Tibial nerve (tissue), 4 donors: ENCODE measurements around the gene LAMB4. TPM values are rescaled to one million over a fixed set of nuclear protein-coding genes. Genes with fewer than 3 reads are reported as not detected.

ENCODE experiments used
- DNase-seq, 2 donors: peaks; one replicate each; pipeline ENCODE4 v3.0.0-alpha.2; 2019; ENCODE audit warnings: low spot score in 2 of 2
- H3K27ac ChIP-seq, 4 donors: fragments of 200-600 bp; sonication (generic) in 3 of 4; one replicate each; pipeline ENCODE4 v1.5.1; 2017 to 2019; ENCODE audit warnings: mild to moderate bottlenecking in 1 of 4
- H3K27me3 ChIP-seq, 2 donors: fragments of 200-600 bp; sonication (generic) in 1 of 2; one replicate each; pipeline versions ENCODE4 v1.5.1 to v1.6.0; 2017 to 2019
- H3K36me3 ChIP-seq, 3 donors: fragments of 200-600 bp; sonication (generic); one replicate each; pipeline ENCODE4 v1.5.1; 2018 to 2019
- H3K4me1 ChIP-seq, 4 donors: fragments of 200-600 bp; sonication (generic) in 3 of 4; one replicate each; pipeline ENCODE4 v1.5.1; 2017 to 2019
- H3K4me3 ChIP-seq, 4 donors: fragments of 200-600 bp; sonication (generic) in 3 of 4; one replicate each; pipeline ENCODE4 v1.5.1; 2017 to 2019; ENCODE audit warnings: mild to moderate bottlenecking in 1 of 4, moderate library complexity in 1 of 4
- H3K9me3 ChIP-seq, 4 donors: fragments of 200-600 bp; sonication (generic) in 3 of 4; one replicate each; pipeline ENCODE4 v1.5.1; 2017 to 2019
- EP300 ChIP-seq, 2 donors: sonication (generic); formaldehyde crosslinking; IDR thresholded peaks; one replicate each; pipeline ENCODE4 v1.6.1; 2017; ENCODE audit warnings: antibody characterized with exemption in 2 of 2, mild to moderate bottlenecking in 1 of 2
- POLR2A ChIP-seq, 2 donors: fragments of 450-650 bp; IDR thresholded peaks; one replicate each; pipeline ENCODE4 v1.6.1; 2017; ENCODE audit warnings: antibody characterized with exemption in 2 of 2, mild to moderate bottlenecking in 2 of 2, moderate library complexity in 2 of 2
- WGBS, 2 donors: methylation state at CpG; one replicate each; pipeline ENCODE4 v1.1.5; 2018; 5-methylcytosine and 5-hydroxymethylcytosine counted together
- total RNA-seq, 4 donors: library from RNA; depleted of rRNA; stranded (reverse); fragments of >200 nt; gene quantifications; one replicate each; pipeline ENCODE4 v1.1.0, GENCODE V29; 2016
- TF ChIP-seq, protein P1 (sequence below), 5 experiments: fragments of 200-600 bp in 3 of 5; fragments of 450-650 bp in 2 of 5; sonication (generic) in 3 of 5; IDR thresholded peaks; one replicate each; pipeline ENCODE4 v1.5.1; 2016 to 2019; ENCODE audit warnings: antibody characterized with exemption in 5 of 5, mild to moderate bottlenecking in 3 of 5, moderate library complexity in 2 of 5

LAMB4 gene
- total RNA-seq, 4 donors from 2014 or later = 0.22 to 1.2 (median 0.42) TPM; not detected in 1

- H3K36me3 ChIP-seq = no peaks in the 10 kb centered on the region
- H3K27me3 ChIP-seq = no peaks in the 10 kb centered on the region
- no peaks in the 10 kb centered on the region for H3K9me3 ChIP-seq
- DNase-seq = no peak
- no peaks in the 10 kb centered on the region for H3K4me1 ChIP-seq
- TF ChIP-seq, protein P1, sequence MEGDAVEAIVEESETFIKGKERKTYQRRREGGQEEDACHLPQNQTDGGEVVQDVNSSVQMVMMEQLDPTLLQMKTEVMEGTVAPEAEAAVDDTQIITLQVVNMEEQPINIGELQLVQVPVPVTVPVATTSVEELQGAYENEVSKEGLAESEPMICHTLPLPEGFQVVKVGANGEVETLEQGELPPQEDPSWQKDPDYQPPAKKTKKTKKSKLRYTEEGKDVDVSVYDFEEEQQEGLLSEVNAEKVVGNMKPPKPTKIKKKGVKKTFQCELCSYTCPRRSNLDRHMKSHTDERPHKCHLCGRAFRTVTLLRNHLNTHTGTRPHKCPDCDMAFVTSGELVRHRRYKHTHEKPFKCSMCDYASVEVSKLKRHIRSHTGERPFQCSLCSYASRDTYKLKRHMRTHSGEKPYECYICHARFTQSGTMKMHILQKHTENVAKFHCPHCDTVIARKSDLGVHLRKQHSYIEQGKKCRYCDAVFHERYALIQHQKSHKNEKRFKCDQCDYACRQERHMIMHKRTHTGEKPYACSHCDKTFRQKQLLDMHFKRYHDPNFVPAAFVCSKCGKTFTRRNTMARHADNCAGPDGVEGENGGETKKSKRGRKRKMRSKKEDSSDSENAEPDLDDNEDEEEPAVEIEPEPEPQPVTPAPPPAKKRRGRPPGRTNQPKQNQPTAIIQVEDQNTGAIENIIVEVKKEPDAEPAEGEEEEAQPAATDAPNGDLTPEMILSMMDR (IDR thresholded peaks at IDR 0.05) = no peak
- no peak for TF ChIP-seq EP300 (IDR thresholded peaks at IDR 0.05)
- TF ChIP-seq POLR2A (IDR thresholded peaks at IDR 0.05) = no peak
- H3K4me3 ChIP-seq = no peak overlapping the region
- WGBS, 2 donors = 89 to 90% methylated on average over 3 of the region's 3 CpGs
- no peak overlapping the region for H3K27ac ChIP-seq
Measured at GRCh38 chr7:108124820-108125219, 5.3 kb downstream of the LAMB4 start.

DNA sequence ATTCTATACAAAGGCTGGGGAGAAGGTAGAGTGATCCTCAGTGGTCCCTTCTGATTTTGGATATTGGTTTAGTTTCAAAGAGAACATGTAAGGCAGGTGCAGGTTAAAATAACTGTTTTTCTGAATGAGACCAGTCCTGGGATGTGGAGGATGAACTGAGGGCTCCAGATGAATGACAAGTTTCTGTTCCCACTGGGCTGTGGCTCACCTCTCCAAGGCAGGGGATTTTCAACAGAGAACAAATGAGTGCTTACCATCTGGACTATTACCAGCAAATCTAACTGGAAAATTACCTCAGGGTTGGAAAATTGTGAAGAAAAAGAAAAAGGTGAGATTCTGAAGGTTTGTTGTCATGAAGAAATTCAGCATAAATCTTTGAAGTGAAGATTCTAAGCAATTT is 8.0 kb downstream of the LAMB4 start:
- TF ChIP-seq POLR2A (IDR thresholded peaks at IDR 0.05) (no peak), EP300 (IDR thresholded peaks at IDR 0.05) (no peak)
- TF ChIP-seq, protein P1 (IDR thresholded peaks at IDR 0.05) = no peak
- no peak for DNase-seq
- Histone ChIP-seq H3K27me3 (no peaks in the 10 kb centered on the region), H3K27ac (no peak overlapping the region), H3K4me3 (no peak overlapping the region), H3K9me3 (no peaks in the 10 kb centered on the region), H3K36me3 (no peaks in the 10 kb centered on the region), H3K4me1 (no peaks in the 10 kb centered on the region)

- H3K27me3 ChIP-seq = no peaks in the 10 kb centered on the region
- H3K36me3 ChIP-seq = no peaks in the 10 kb centered on the region
- TF ChIP-seq POLR2A (IDR thresholded peaks at IDR 0.05) (no peak), EP300 (IDR thresholded peaks at IDR 0.05) (no peak)
- TF ChIP-seq, protein P1 (IDR thresholded peaks at IDR 0.05) = no peak
- no peaks in the 10 kb centered on the region for H3K4me1 ChIP-seq
- no peak for DNase-seq
- no peaks in the 10 kb centered on the region for H3K9me3 ChIP-seq
- H3K4me3 ChIP-seq = no peak overlapping the region
- no peak overlapping the region for H3K27ac ChIP-seq
- 57 to 60% methylated on average over 3 of the region's 3 CpGs for WGBS, 2 donors
Measured at GRCh38 chr7:108120933-108121332, 9.2 kb downstream of the LAMB4 start.

DNA sequence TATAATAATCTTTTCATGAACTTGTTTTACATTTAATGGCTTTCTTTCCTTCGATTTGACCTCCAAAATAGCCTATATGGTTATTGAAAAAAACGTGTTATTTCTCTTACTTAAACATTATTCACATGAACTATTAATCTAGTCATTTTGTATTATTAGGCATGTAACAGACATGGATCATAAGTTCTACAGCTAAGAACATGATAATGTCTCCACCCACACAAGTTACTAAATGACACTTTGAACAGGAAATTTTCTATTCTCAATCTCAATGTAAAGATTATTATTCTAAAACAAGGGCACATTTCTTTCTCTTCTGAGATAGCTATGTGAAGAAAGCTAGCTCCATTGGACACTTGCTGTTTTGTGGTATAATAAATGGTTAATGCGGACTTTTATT is 10.0 kb downstream of the LAMB4 start:
- Histone ChIP-seq H3K36me3 (no peaks in the 10 kb centered on the region), H3K9me3 (no peaks in the 10 kb centered on the region), H3K27ac (no peak overlapping the region), H3K4me1 (no peaks in the 10 kb centered on the region), H3K27me3 (no peaks in the 10 kb centered on the region), H3K4me3 (no peak overlapping the region)
- TF ChIP-seq EP300 (IDR thresholded peaks at IDR 0.05) = no peak
- TF ChIP-seq, protein P1 (IDR thresholded peaks at IDR 0.05) = no peak
- TF ChIP-seq POLR2A (IDR thresholded peaks at IDR 0.05) = no peak
- 62 to 67% methylated on average over 3 of the region's 3 CpGs for WGBS, 2 donors
- no peak for DNase-seq

DNA sequence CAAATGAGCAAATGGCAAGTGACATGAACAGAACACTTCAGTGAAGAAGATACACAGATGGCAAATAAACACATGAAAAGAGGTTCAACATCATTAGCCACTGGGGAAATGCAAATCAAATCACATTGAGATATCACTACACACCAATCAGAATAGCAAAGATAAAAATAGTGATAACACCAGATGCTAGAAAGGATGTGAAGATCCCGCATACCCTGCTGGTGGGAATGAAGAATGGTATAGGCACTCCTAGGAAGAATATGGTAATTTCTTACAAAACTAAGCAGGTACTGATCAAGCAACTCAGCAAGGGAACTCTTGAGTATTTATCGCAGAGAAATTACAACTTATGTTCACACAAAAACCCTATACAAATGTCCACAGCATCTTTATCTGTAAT is 11.2 kb downstream of the LAMB4 start:
- Histone ChIP-seq H3K9me3 (no peaks in the 10 kb centered on the region), H3K4me3 (no peak overlapping the region), H3K27me3 (no peaks in the 10 kb centered on the region), H3K4me1 (no peaks in the 10 kb centered on the region), H3K36me3 (no peaks in the 10 kb centered on the region), H3K27ac (no peak overlapping the region)
- no peak for DNase-seq
- 93 to 98% methylated on average over 2 of the region's 2 CpGs for WGBS, 2 donors
- TF ChIP-seq, protein P1 (IDR thresholded peaks at IDR 0.05) = no peak
- no peak for TF ChIP-seq POLR2A (IDR thresholded peaks at IDR 0.05)
- no peak for TF ChIP-seq EP300 (IDR thresholded peaks at IDR 0.05)
